Liver (tissue), 9 donors: ENCODE data around the gene NAP1L4. TPM values are rescaled to one million over a fixed set of nuclear protein-coding genes. Genes with fewer than 3 reads are reported as not detected.

Experiments
- DNase-seq: peaks from one replicate; pipeline ENCODE4 v3.0.0-alpha.2; 2017; ENCODE audit warnings: low spot score
- H3K27ac ChIP-seq, 2 donors: one replicate each; pipeline ENCODE4 v1.7.0; 2013; ENCODE audit warnings: inconsistent platforms in 2 of 2, low read length in 2 of 2, control low read depth in 1 of 2, low read depth in 1 of 2, mild to moderate bottlenecking in 1 of 2
- H3K27me3 ChIP-seq, 4 donors: one replicate each; pipeline versions ENCODE4 v1.6.1 to v1.7.0; 2013; ENCODE audit warnings: low read length in 3 of 4, inconsistent platforms in 1 of 4, mild to moderate bottlenecking in 1 of 4, moderate library complexity in 1 of 4; ENCODE audit not compliant: control insufficient read depth in 4 of 4, insufficient read depth in 4 of 4
- H3K36me3 ChIP-seq, 4 donors: one replicate each; pipeline versions ENCODE4 v1.6.1 to v1.7.0; 2013; ENCODE audit warnings: low read length in 3 of 4, mild to moderate bottlenecking in 3 of 4, low read depth in 1 of 4, moderate library complexity in 1 of 4; ENCODE audit not compliant: control insufficient read depth in 4 of 4, insufficient read depth in 3 of 4
- H3K4me1 ChIP-seq, 4 donors: one replicate each; pipeline versions ENCODE4 v1.6.1 to v1.7.0; 2013; ENCODE audit warnings: low read length in 3 of 4, mild to moderate bottlenecking in 3 of 4, moderate library complexity in 1 of 4; ENCODE audit not compliant: control insufficient read depth in 4 of 4, insufficient read depth in 4 of 4
- H3K4me3 ChIP-seq, 3 donors: one replicate each; pipeline versions ENCODE4 v1.6.1 to v1.7.0; 2013; ENCODE audit warnings: low read length in 3 of 3, control low read depth in 1 of 3, low read depth in 1 of 3, mild to moderate bottlenecking in 1 of 3
- H3K9ac ChIP-seq, 2 donors: one replicate each; pipeline ENCODE4 v1.7.0; 2013; ENCODE audit warnings: low read length in 2 of 2, mild to moderate bottlenecking in 2 of 2, moderate library complexity in 2 of 2, control low read depth in 1 of 2, low read depth in 1 of 2
- H3K9me3 ChIP-seq, 4 donors: one replicate each; pipeline versions ENCODE4 v1.6.1 to v1.7.0; 2013; ENCODE audit warnings: low read length in 3 of 4; ENCODE audit not compliant: control insufficient read depth in 4 of 4
- EGR1 ChIP-seq, 2 donors: IDR thresholded peaks; 2 replicates each; pipeline ENCODE4 v1.6.1; 2016 to 2018; ENCODE audit warnings: antibody characterized with exemption in 2 of 2, low read depth in 2 of 2
- FOXA2 ChIP-seq: IDR thresholded peaks from 2 replicates; pipeline ENCODE4 v1.6.1; 2016; ENCODE audit warnings: antibody characterized with exemption
- GABPA ChIP-seq, 2 donors: IDR thresholded peaks in 1 of 2; conservative IDR thresholded peaks in 1 of 2; 2 replicates each; pipeline ENCODE4 v1.6.1; 2016; ENCODE audit warnings: antibody characterized with exemption in 2 of 2, mild to moderate bottlenecking in 1 of 2, moderate library complexity in 1 of 2
- HNF4A ChIP-seq, 2 donors: conservative IDR thresholded peaks; 2 replicates each; pipeline ENCODE4 v1.6.1; 2016; ENCODE audit warnings: antibody characterized with exemption in 2 of 2, mild to moderate bottlenecking in 2 of 2
- HNF4G ChIP-seq: IDR thresholded peaks from 2 replicates; pipeline ENCODE4 v1.6.1; 2016; ENCODE audit warnings: antibody characterized with exemption
- JUND ChIP-seq, 2 donors: IDR thresholded peaks; 2 replicates each; pipeline ENCODE4 v1.6.1; 2016; ENCODE audit warnings: antibody characterized with exemption in 2 of 2
- NR2F2 ChIP-seq: IDR thresholded peaks from 2 replicates; pipeline ENCODE4 v1.6.1; 2016; ENCODE audit warnings: antibody characterized with exemption
- RAD21 ChIP-seq, 2 donors: IDR thresholded peaks; 2 replicates each; pipeline ENCODE4 v1.6.1; 2016; ENCODE audit warnings: antibody characterized with exemption in 2 of 2, mild to moderate bottlenecking in 2 of 2
- RXRA ChIP-seq, 2 donors: IDR thresholded peaks; 2 replicates each; pipeline ENCODE4 v1.6.1; 2017 to 2018; ENCODE audit warnings: antibody characterized with exemption in 2 of 2, mild to moderate bottlenecking in 1 of 2
- WGBS: extraction: QIAGEN DNeasy Blood & Tissue Kit; methylation state at CpG from one replicate; pipeline ENCODE4 v1.1.7; 2013; 5-methylcytosine and 5-hydroxymethylcytosine counted together
- polyA plus RNA-seq, 2 donors: library from polyadenylated mRNA; stranded (reverse) in 1 of 2; unstranded in 1 of 2; fragments of 200-250 nt in 1 of 2; fragments of >200 nt in 1 of 2; fragmentation: Nextera tagmentation in 1 of 2; extraction: Ambion mirVana in 1 of 2; gene quantifications; one replicate each; pipeline versions ENCODE4 v1.2.1 to v1.2.3, GENCODE V29; 2013 to 2015
- total RNA-seq, 2 donors: library from RNA; depleted of rRNA; stranded (reverse); fragments of >200 nt; gene quantifications; one replicate each; pipeline ENCODE4 v1.2.3, GENCODE V29; 2014
- TF ChIP-seq, protein P1 (sequence below): fragments of 150-350 bp; IDR thresholded peaks from 2 replicates; pipeline ENCODE4 v1.5.1; 2017; ENCODE audit warnings: improper control_type of control experiment, low read depth, low read length; ENCODE audit not compliant: missing input control
- TF ChIP-seq, protein P2 (sequence below): IDR thresholded peaks from 2 replicates; pipeline ENCODE4 v1.6.1; 2016; ENCODE audit warnings: antibody characterized with exemption
- TF ChIP-seq, protein P3 (sequence below): IDR thresholded peaks from 2 replicates; pipeline ENCODE4 v1.6.1; 2016; ENCODE audit warnings: antibody characterized with exemption
- TF ChIP-seq, protein P4 (sequence below): IDR thresholded peaks from 2 replicates; pipeline ENCODE4 v1.6.1; 2016; ENCODE audit warnings: antibody characterized with exemption
- donor health status: healthy.
- donor health status: healthy.
- donor health status: healthy.
- donor health status: healthy.
- donor health status: healthy.

The NAP1L4 gene
- total and polyA plus RNA-seq, 4 donors: 33.2 to 110 (median 46.7) TPM

GRCh38 chr11:3003396-3004231, 11.5 kb upstream of the NAP1L4 start:
- Histone ChIP-seq H3K36me3 (peaks cover 8 to 59% (median 18%) of the 10 kb centered on the region in 4 donors), H3K4me1 (peaks cover 6 to 29% (median 23%) of the 10 kb centered on the region in 4 donors), H3K27me3 (no peaks in the 10 kb centered on the region), H3K27ac (no peak overlapping the region), H3K4me3 (no peak overlapping the region), H3K9me3 (no peaks in the 10 kb centered on the region), H3K9ac (no peak overlapping the region)
- no peak for TF ChIP-seq GABPA (IDR thresholded peaks at IDR 0.05 in 1 of 2, conservative IDR thresholded peaks at IDR 0.05 in 1 of 2)
- no peak for TF ChIP-seq RXRA (IDR thresholded peaks at IDR 0.05)
- TF ChIP-seq HNF4A (conservative IDR thresholded peaks at IDR 0.05): no peak
- no peak for DNase-seq
- 94% methylated on average over 12 of the region's 12 CpGs for WGBS

- DNase-seq: no peak
- TF ChIP-seq RXRA (IDR thresholded peaks at IDR 0.05): no peak
- no peak for TF ChIP-seq NR2F2
- TF ChIP-seq FOXA2: no peak
- TF ChIP-seq, protein P1, sequence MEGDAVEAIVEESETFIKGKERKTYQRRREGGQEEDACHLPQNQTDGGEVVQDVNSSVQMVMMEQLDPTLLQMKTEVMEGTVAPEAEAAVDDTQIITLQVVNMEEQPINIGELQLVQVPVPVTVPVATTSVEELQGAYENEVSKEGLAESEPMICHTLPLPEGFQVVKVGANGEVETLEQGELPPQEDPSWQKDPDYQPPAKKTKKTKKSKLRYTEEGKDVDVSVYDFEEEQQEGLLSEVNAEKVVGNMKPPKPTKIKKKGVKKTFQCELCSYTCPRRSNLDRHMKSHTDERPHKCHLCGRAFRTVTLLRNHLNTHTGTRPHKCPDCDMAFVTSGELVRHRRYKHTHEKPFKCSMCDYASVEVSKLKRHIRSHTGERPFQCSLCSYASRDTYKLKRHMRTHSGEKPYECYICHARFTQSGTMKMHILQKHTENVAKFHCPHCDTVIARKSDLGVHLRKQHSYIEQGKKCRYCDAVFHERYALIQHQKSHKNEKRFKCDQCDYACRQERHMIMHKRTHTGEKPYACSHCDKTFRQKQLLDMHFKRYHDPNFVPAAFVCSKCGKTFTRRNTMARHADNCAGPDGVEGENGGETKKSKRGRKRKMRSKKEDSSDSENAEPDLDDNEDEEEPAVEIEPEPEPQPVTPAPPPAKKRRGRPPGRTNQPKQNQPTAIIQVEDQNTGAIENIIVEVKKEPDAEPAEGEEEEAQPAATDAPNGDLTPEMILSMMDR: no peak
- TF ChIP-seq, protein P2, sequence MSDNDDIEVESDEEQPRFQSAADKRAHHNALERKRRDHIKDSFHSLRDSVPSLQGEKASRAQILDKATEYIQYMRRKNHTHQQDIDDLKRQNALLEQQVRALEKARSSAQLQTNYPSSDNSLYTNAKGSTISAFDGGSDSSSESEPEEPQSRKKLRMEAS: no peak
- no peak for TF ChIP-seq EGR1 (IDR thresholded peaks at IDR 0.05; ENCODE audit: low read depth in 2 of 2)
- TF ChIP-seq RAD21 (IDR thresholded peaks at IDR 0.05): no peak
- TF ChIP-seq, protein P3, sequence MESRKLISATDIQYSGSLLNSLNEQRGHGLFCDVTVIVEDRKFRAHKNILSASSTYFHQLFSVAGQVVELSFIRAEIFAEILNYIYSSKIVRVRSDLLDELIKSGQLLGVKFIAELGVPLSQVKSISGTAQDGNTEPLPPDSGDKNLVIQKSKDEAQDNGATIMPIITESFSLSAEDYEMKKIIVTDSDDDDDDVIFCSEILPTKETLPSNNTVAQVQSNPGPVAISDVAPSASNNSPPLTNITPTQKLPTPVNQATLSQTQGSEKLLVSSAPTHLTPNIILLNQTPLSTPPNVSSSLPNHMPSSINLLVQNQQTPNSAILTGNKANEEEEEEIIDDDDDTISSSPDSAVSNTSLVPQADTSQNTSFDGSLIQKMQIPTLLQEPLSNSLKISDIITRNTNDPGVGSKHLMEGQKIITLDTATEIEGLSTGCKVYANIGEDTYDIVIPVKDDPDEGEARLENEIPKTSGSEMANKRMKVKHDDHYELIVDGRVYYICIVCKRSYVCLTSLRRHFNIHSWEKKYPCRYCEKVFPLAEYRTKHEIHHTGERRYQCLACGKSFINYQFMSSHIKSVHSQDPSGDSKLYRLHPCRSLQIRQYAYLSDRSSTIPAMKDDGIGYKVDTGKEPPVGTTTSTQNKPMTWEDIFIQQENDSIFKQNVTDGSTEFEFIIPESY: no peak
- no peak for TF ChIP-seq HNF4A (conservative IDR thresholded peaks at IDR 0.05)
- TF ChIP-seq HNF4G: no peak
- no peak for TF ChIP-seq GABPA (IDR thresholded peaks at IDR 0.05 in 1 of 2, conservative IDR thresholded peaks at IDR 0.05 in 1 of 2)
- TF ChIP-seq JUND (IDR thresholded peaks at IDR 0.05): no peak
- TF ChIP-seq, protein P4, sequence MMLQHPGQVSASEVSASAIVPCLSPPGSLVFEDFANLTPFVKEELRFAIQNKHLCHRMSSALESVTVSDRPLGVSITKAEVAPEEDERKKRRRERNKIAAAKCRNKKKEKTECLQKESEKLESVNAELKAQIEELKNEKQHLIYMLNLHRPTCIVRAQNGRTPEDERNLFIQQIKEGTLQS: no peak
Observed at GRCh38 chr11:3002871-3003270, 10.7 kb upstream of the NAP1L4 start.

More at GRCh38 chr11:3002871-3003270, 10.7 kb upstream of the NAP1L4 start:
- 97% methylated on average over 8 of the region's 8 CpGs for WGBS
- no peaks in the 10 kb centered on the region for H3K27me3 ChIP-seq
- H3K4me1 ChIP-seq: peaks cover 6 to 29% (median 23%) of the 10 kb centered on the region in 4 donors
- H3K4me3 ChIP-seq: no peak overlapping the region
- no peak overlapping the region for H3K9ac ChIP-seq
- no peak overlapping the region for H3K27ac ChIP-seq
- no peaks in the 10 kb centered on the region for H3K9me3 ChIP-seq
- peaks cover 8 to 54% (median 17%) of the 10 kb centered on the region in 4 donors for H3K36me3 ChIP-seq
